Uterus (tissue), 2 donors: ENCODE results near the gene ADSS1.

Source experiments
- POLR2A ChIP-seq, 2 donors: fragments of 450-650 bp; IDR thresholded peaks; one replicate each; pipeline ENCODE4 v1.6.1; 2016; ENCODE audit warnings: antibody characterized with exemption in 2 of 2, mild to moderate bottlenecking in 1 of 2, moderate library complexity in 1 of 2
- TF ChIP-seq, protein P1 (sequence below), 4 experiments: fragments of 200-600 bp in 2 of 4; fragments of 450-650 bp in 2 of 4; sonication (generic) in 2 of 4; IDR thresholded peaks; one replicate each; pipeline ENCODE4 v1.5.1; 2016 to 2019; ENCODE audit warnings: antibody characterized with exemption in 4 of 4, mild to moderate bottlenecking in 2 of 4, moderate library complexity in 1 of 4

DNA sequence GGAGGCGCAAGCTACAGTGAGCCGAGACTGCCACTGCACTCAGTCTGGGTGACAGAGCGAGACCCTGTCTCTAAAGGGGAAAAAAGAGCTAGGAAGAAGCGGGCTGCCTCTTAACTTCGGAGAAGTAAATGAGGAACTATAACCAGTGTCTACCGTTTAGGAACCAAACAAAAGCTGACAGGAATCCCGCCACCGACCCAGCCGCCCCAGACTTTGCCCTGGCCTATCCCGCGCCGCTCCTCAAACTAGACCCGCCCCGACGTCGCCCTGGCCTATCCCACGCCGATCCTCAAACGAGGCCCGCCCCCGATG, 28.4 kb downstream of the ADSS1 start:
- TF ChIP-seq, protein P1, sequence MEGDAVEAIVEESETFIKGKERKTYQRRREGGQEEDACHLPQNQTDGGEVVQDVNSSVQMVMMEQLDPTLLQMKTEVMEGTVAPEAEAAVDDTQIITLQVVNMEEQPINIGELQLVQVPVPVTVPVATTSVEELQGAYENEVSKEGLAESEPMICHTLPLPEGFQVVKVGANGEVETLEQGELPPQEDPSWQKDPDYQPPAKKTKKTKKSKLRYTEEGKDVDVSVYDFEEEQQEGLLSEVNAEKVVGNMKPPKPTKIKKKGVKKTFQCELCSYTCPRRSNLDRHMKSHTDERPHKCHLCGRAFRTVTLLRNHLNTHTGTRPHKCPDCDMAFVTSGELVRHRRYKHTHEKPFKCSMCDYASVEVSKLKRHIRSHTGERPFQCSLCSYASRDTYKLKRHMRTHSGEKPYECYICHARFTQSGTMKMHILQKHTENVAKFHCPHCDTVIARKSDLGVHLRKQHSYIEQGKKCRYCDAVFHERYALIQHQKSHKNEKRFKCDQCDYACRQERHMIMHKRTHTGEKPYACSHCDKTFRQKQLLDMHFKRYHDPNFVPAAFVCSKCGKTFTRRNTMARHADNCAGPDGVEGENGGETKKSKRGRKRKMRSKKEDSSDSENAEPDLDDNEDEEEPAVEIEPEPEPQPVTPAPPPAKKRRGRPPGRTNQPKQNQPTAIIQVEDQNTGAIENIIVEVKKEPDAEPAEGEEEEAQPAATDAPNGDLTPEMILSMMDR (IDR thresholded peaks at IDR 0.05) = no peak
- TF ChIP-seq POLR2A (IDR thresholded peaks at IDR 0.05) = no peak
